Measurements from ENCODE around the gene C6orf136.

Gene C6orf136

GRCh38 chr6:30613251-30614043 lies 33.5 kb upstream of the C6orf136 start:
- TF ChIP-seq CTCF (conservative IDR thresholded peaks at IDR 0.05) (no peak), ZFX (IDR thresholded peaks at IDR 0.05) (no peak)
- H3K27ac ChIP-seq, result no peak overlapping the region

DNA sequence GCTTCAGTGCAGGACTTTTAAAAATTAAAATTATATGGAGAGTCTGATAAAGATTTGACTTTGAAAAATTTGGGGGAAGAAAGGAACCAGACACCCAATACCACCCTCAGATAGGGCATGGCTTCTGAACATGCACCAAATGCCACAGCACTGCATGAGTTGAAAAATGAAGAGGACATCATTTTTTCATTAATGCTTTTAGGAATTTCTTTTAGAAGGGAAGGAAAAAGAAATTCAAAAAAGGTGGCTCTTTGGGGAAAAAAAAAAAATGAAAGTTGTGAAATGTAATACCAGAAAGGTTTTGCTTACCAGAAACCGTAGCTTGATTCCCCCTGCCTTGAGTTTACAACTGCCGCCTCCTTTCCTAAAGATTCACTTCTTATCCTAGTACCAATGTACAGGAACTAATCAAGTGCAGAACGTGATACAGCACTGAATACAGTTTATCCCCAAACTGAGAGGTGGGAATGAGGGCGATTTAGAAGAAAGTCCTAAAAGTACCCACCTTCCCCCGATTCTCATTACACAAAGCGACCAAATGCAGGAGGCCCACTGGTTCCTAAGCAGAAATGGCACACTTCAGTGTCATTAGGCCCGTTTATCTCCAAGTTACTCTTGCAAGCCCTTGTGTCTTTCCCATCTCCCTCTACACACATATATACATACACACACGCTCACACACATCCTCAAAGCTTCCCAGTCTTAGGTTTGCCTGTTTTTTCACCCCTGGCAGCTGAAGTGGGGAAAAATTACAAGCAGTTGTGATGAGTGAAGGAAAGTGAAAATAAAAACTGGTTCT lies 32.7 kb upstream of the C6orf136 start:
- TF ChIP-seq CTCF (conservative IDR thresholded peaks at IDR 0.05) (no peak), ZFX (IDR thresholded peaks at IDR 0.05) (no peak)
- H3K27ac ChIP-seq, result peak overlapping the region; percentile 60; the same call in 1 of the 2 replicates

- no peak for TF ChIP-seq CTCF (conservative IDR thresholded peaks at IDR 0.05)
- TF ChIP-seq ZFX (IDR thresholded peaks at IDR 0.05), result no peak
- H3K27ac ChIP-seq, result peak overlapping the region; percentile 60; the same call in 1 of the 2 replicates
Measured at GRCh38 chr6:30614843-30615218, 32.1 kb upstream of the C6orf136 start.

- TF ChIP-seq ZFX (IDR thresholded peaks at IDR 0.05), result no peak
- no peak for TF ChIP-seq CTCF (conservative IDR thresholded peaks at IDR 0.05)
- H3K27ac ChIP-seq, result peak overlapping the region; percentile 60; the same call in 1 of the 2 replicates
Measured at GRCh38 chr6:30615219-30615957, 31.5 kb upstream of the C6orf136 start.

- peak overlapping the region; percentile 87 for H3K27ac ChIP-seq
- TF ChIP-seq CTCF (conservative IDR thresholded peaks at IDR 0.05), result no peak
- no peak for TF ChIP-seq ZFX (IDR thresholded peaks at IDR 0.05)
Measured at GRCh38 chr6:30615958-30616810, 30.7 kb upstream of the C6orf136 start.

DNA sequence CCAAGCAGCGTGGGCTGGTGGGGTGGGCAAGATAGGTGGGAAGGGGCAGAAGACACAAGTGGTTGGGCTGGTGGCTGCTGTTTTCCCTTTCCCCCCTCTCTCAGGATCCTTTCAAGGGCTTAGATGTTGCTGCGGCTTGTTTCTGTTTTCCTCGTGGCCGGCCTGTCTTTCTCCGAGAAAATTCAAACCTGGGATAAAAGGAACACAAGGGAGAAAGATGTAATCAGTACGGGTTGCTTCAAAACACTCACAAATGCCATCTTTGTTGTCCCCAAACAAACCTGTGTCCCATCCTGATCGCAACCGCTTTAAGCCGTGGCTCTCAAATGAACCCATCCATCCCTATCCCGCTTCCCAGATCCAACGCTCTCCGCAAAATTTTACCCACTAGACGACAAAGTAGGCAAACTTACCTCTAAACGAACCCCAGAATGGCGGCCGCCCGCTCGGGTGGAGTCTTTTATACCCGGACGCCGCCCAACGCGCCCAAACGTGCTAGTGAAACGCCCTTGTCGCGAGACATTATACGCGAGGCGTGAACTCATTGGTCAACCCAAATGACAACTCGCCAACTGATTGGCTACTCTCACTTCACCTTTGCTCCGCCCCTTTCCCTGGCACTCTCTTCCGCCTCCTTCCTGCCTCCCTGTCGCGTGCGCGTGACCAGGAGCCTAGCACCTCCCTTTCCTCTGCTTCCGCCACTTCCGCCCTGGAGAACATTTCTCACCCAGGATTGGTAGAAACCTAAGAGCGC lies 29.9 kb upstream of the C6orf136 start, which contains the start of gene PPP1R10:
PPP1R10 (minus strand) TSS at position 433 of the 754 bp plus-strand sequence. CDS start 7,299 bp downstream, outside the sequence.
- H3K27ac ChIP-seq, result peak within 1 kb of the TSS; percentile 87
- no peak for TF ChIP-seq ZFX (IDR thresholded peaks at IDR 0.05)
- no peak for TF ChIP-seq CTCF (conservative IDR thresholded peaks at IDR 0.05)

All from C4-2B (cell line).